ENCODE measurements around the gene SLC29A3.

The SLC29A3 gene

DNA sequence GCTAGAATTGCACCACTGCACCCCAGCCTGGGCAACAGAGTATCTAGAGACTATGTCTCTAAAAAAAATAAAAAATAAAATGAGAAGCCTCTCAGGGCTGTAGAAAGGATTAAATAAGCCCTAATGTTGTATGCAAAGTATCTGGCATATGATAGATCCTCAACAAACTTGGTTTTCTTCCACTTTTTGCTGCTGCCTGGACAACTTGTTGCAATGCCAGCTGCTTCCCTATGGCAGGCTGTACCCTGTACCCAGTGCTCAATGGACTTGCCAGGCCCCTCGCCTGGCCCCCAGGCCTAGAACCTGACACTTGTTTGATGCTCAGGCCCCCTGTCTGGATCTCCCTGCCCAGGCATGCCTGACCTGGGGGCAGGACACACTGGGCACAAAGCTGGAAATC lies 49.1 kb downstream of the SLC29A3 start:
- DNase-seq (ENCODE audit: extremely low spot score) = no peak
- ChIA-PET CTCF (no interaction called here), POLR2A (interaction anchor here (1.1 kb wide), 1 partner anchor 9 kb away, joined by 3 read pairs; no protein-coding TSS in a partner anchor)
- TF ChIP-seq NFRKB (IDR thresholded peaks at IDR 0.05) (no peak), ZNF384 (IDR thresholded peaks at IDR 0.05) (no peak), HDGF (IDR thresholded peaks at IDR 0.05; ENCODE audit: borderline replicate concordance) (no peak), CTBP1 (IDR thresholded peaks at IDR 0.05; ENCODE audit: borderline replicate concordance) (no peak), SP1 (IDR thresholded peaks at IDR 0.05) (no peak), BHLHE40 (IDR thresholded peaks at IDR 0.05; ENCODE audit: borderline replicate concordance) (no peak), FOXK2 (IDR thresholded peaks at IDR 0.05) (no peak), LEF1 (IDR thresholded peaks at IDR 0.05; ENCODE audit: borderline replicate concordance) (no peak), FOXM1 (IDR thresholded peaks at IDR 0.05; ENCODE audit: borderline replicate concordance) (no peak), L3MBTL2 (conservative IDR thresholded peaks at IDR 0.05) (no peak), ARNT (IDR thresholded peaks at IDR 0.05) (no peak), TARDBP (IDR thresholded peaks at IDR 0.05) (no peak), ELF4 (IDR thresholded peaks at IDR 0.05) (no peak), SUZ12 (IDR thresholded peaks at IDR 0.05) (no peak), FOXA1 (IDR thresholded peaks at IDR 0.05) (no peak)
- TF ChIP-seq, protein P1, sequence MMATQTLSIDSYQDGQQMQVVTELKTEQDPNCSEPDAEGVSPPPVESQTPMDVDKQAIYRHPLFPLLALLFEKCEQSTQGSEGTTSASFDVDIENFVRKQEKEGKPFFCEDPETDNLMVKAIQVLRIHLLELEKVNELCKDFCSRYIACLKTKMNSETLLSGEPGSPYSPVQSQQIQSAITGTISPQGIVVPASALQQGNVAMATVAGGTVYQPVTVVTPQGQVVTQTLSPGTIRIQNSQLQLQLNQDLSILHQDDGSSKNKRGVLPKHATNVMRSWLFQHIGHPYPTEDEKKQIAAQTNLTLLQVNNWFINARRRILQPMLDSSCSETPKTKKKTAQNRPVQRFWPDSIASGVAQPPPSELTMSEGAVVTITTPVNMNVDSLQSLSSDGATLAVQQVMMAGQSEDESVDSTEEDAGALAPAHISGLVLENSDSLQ (IDR thresholded peaks at IDR 0.05) = no peak

DNA sequence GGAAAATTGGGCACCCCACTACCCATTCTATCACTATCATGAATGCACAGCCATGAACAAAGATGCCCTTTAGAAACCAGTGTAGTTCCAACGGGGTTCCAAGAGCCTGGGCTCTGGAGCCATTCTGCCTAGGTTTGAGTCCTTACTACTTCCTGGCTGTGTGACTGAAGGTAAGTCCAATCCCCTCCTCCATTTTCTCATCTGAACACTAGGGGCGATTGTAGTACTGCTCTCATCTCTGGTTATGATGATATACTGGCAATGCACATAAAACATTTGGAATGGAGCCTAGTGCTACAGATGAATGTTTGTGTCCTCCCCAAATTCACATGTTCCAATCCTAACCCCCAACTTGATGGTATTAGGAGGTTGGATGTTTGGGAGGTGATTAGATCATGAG lies 49.6 kb downstream of the SLC29A3 start:
- POLR2A ChIA-PET = interaction anchor here (1.1 kb wide), 1 partner anchor 9 kb away, joined by 3 read pairs; no protein-coding TSS in a partner anchor
- CTCF ChIA-PET = no interaction called here
- DNase-seq (ENCODE audit: extremely low spot score) = peak; percentile 23
- TF ChIP-seq BHLHE40 (IDR thresholded peaks at IDR 0.05; ENCODE audit: borderline replicate concordance) (no peak), SUZ12 (IDR thresholded peaks at IDR 0.05) (no peak), SP1 (IDR thresholded peaks at IDR 0.05) (no peak), ELF4 (IDR thresholded peaks at IDR 0.05) (no peak), FOXM1 (IDR thresholded peaks at IDR 0.05; ENCODE audit: borderline replicate concordance) (no peak), FOXK2 (IDR thresholded peaks at IDR 0.05) (no peak), NFRKB (IDR thresholded peaks at IDR 0.05) (no peak), TARDBP (IDR thresholded peaks at IDR 0.05) (no peak), FOXA1 (IDR thresholded peaks at IDR 0.05) (no peak), ZNF384 (IDR thresholded peaks at IDR 0.05) (no peak), HDGF (IDR thresholded peaks at IDR 0.05; ENCODE audit: borderline replicate concordance) (no peak), L3MBTL2 (conservative IDR thresholded peaks at IDR 0.05) (no peak), LEF1 (IDR thresholded peaks at IDR 0.05; ENCODE audit: borderline replicate concordance) (no peak), CTBP1 (IDR thresholded peaks at IDR 0.05; ENCODE audit: borderline replicate concordance) (no peak), ARNT (IDR thresholded peaks at IDR 0.05) (no peak)
- TF ChIP-seq, protein P1 (IDR thresholded peaks at IDR 0.05) = no peak

- no peak for DNase-seq (ENCODE audit: extremely low spot score)
- CTCF ChIA-PET = interaction anchor here (0.6 kb wide), 1 partner anchor 223 kb away, joined by 3 read pairs; no protein-coding TSS in a partner anchor
- TF ChIP-seq SUZ12 (IDR thresholded peaks at IDR 0.05) (no peak), ELF4 (IDR thresholded peaks at IDR 0.05) (no peak), FOXA1 (IDR thresholded peaks at IDR 0.05) (no peak), L3MBTL2 (conservative IDR thresholded peaks at IDR 0.05) (no peak), TARDBP (IDR thresholded peaks at IDR 0.05) (no peak), SP1 (IDR thresholded peaks at IDR 0.05) (no peak), BHLHE40 (IDR thresholded peaks at IDR 0.05; ENCODE audit: borderline replicate concordance) (no peak), FOXM1 (IDR thresholded peaks at IDR 0.05; ENCODE audit: borderline replicate concordance) (no peak)
- POLR2A ChIA-PET = no interaction called here
These were observed 50.5 kb downstream of the SLC29A3 start for GRCh38 chr10:71369602-71370001.

GRCh38 chr10:71370031-71370430 lies 51.0 kb downstream of the SLC29A3 start:
- DNase-seq (ENCODE audit: extremely low spot score) = no peak
- POLR2A ChIA-PET = no interaction called here
- TF ChIP-seq ARNT (IDR thresholded peaks at IDR 0.05) (no peak), CTBP1 (IDR thresholded peaks at IDR 0.05; ENCODE audit: borderline replicate concordance) (no peak), L3MBTL2 (conservative IDR thresholded peaks at IDR 0.05) (no peak), LEF1 (IDR thresholded peaks at IDR 0.05; ENCODE audit: borderline replicate concordance) (no peak)
- CTCF ChIA-PET = interaction anchor here (0.6 kb wide), 1 partner anchor 223 kb away, joined by 3 read pairs; no protein-coding TSS in a partner anchor

- TF ChIP-seq FOXA1 (IDR thresholded peaks at IDR 0.05) = no peak
- no peak for TF ChIP-seq ARNT (IDR thresholded peaks at IDR 0.05)
- no peak for TF ChIP-seq CTBP1 (IDR thresholded peaks at IDR 0.05; ENCODE audit: borderline replicate concordance)
- no peak for TF ChIP-seq NFRKB (IDR thresholded peaks at IDR 0.05)
- TF ChIP-seq ZNF384 (IDR thresholded peaks at IDR 0.05) = no peak
- no peak for TF ChIP-seq TARDBP (IDR thresholded peaks at IDR 0.05)
- no peak for TF ChIP-seq SUZ12 (IDR thresholded peaks at IDR 0.05)
- TF ChIP-seq HDGF (IDR thresholded peaks at IDR 0.05; ENCODE audit: borderline replicate concordance) = no peak
- TF ChIP-seq FOXK2 (IDR thresholded peaks at IDR 0.05) = no peak
- no peak for DNase-seq (ENCODE audit: extremely low spot score)
- ChIA-PET POLR2A (no interaction called here), CTCF (interaction anchor here (0.7 kb wide), 1 partner anchor 53 kb away, joined by 3 read pairs; no protein-coding TSS in a partner anchor)
These were observed 52.7 kb downstream of the SLC29A3 start for GRCh38 chr10:71371750-71372166.

DNA sequence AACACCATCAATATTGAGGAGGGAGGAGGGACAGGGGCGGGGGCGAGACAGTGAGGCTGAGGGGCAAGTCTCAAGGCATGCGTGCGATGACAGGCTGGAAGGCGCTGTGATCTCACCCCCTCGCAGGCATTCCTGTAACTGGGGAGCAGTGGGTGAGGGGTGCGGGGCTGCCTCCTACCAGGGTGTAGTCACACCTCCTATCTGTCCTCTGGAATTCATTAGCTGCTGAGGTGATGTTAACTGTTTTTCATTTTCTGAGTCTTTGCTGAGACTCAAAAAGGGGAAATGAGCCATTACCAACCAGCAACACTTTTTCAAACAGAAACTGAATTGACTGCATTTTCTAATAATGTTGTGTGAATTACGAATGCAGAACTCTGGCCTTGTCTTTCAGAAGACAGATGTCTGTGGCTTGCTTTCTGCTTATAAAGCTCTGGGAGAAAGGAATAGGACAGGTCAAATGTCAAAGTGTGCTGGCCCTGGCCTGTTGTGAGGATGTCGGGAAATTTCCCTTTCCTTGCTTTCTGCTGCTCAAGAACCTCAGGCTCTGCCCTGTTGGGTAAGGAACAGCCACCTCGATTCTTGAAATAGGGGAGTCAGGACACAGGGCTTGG lies 53.9 kb downstream of the SLC29A3 start:
- TF ChIP-seq FOXK2 (IDR thresholded peaks at IDR 0.05) (no peak), FOXM1 (IDR thresholded peaks at IDR 0.05; ENCODE audit: borderline replicate concordance) (no peak), BHLHE40 (IDR thresholded peaks at IDR 0.05; ENCODE audit: borderline replicate concordance) (no peak), L3MBTL2 (conservative IDR thresholded peaks at IDR 0.05) (no peak), ARNT (IDR thresholded peaks at IDR 0.05) (no peak), NFRKB (IDR thresholded peaks at IDR 0.05) (no peak), SUZ12 (IDR thresholded peaks at IDR 0.05) (no peak), CTBP1 (IDR thresholded peaks at IDR 0.05; ENCODE audit: borderline replicate concordance) (no peak)
- TF ChIP-seq, protein P1 (IDR thresholded peaks at IDR 0.05) = no peak
- no peak for DNase-seq (ENCODE audit: extremely low spot score)
- ChIA-PET CTCF (no interaction called here), POLR2A (no interaction called here)

Measured in HEK293T (cell line).